NT2/D1 (cell line): Measurements from ENCODE around the gene EMP1.

Source experiments
- SUZ12 ChIP-seq: IDR thresholded peaks from 2 replicates; pipeline ENCODE4 v1.6.1; 2011; ENCODE audit not compliant: insufficient read length, insufficient read depth; ENCODE audit errors: extremely low read depth
- YY1 ChIP-seq: IDR thresholded peaks from 2 replicates; pipeline ENCODE4 v1.6.1; 2011; ENCODE audit not compliant: insufficient read length, insufficient read depth
- ZNF274 ChIP-seq: IDR thresholded peaks from 2 replicates; pipeline ENCODE4 v1.6.1; 2011; ENCODE audit warnings: mild to moderate bottlenecking, low read depth, low read length

- no peak for TF ChIP-seq ZNF274
- no peak for TF ChIP-seq YY1
- TF ChIP-seq SUZ12, result no peak
Observed at GRCh38 chr12:13256692-13257045, 60.1 kb downstream of the EMP1 start.
